NCI-H146 (cell line): ENCODE results near the gene CHD5.

Experiments
- DNase-seq: peaks from one replicate; lab custom pipeline; 2025; lab: John Stamatoyannopoulos, UW

The CHD5 gene

GRCh38 chr1:6130596-6130995 lies 49.5 kb downstream of the CHD5 start:
- no peak for DNase-seq

- DNase-seq = no peak
Observed at GRCh38 chr1:6130036-6130435, 50.1 kb downstream of the CHD5 start.

- DNase-seq = no peak
Observed at GRCh38 chr1:6129313-6129712, 50.8 kb downstream of the CHD5 start.

GRCh38 chr1:6128276-6129081 lies 51.6 kb downstream of the CHD5 start:
- DNase-seq = no peak

GRCh38 chr1:6127587-6128163 lies 52.4 kb downstream of the CHD5 start:
- DNase-seq = peak; percentile 69

GRCh38 chr1:6126521-6127067 lies 53.5 kb downstream of the CHD5 start:
- DNase-seq = no peak

GRCh38 chr1:6126028-6126427 lies 54.1 kb downstream of the CHD5 start:
- DNase-seq = no peak

- no peak for DNase-seq
Observed at GRCh38 chr1:6125366-6125765, 54.8 kb downstream of the CHD5 start.

- DNase-seq = no peak
Observed at GRCh38 chr1:6124746-6125365, 55.3 kb downstream of the CHD5 start.

GRCh38 chr1:6124341-6124740 lies 55.8 kb downstream of the CHD5 start:
- DNase-seq = no peak

GRCh38 chr1:6123816-6124215 lies 56.3 kb downstream of the CHD5 start:
- DNase-seq = no peak

- no peak for DNase-seq
Observed at GRCh38 chr1:6123083-6123482, 57.0 kb downstream of the CHD5 start.

- DNase-seq = no peak
Observed at GRCh38 chr1:6121651-6122370, 58.3 kb downstream of the CHD5 start.

- DNase-seq = no peak
Observed at GRCh38 chr1:6121021-6121421, 59.1 kb downstream of the CHD5 start.

GRCh38 chr1:6118415-6118814 lies 61.7 kb downstream of the CHD5 start:
- DNase-seq = no peak

GRCh38 chr1:6117624-6118023 lies 62.5 kb downstream of the CHD5 start:
- DNase-seq = no peak

- DNase-seq = no peak
Observed at GRCh38 chr1:6117064-6117463, 63.1 kb downstream of the CHD5 start.

- DNase-seq = no peak
Observed at GRCh38 chr1:6116137-6116536, 64.0 kb downstream of the CHD5 start.

GRCh38 chr1:6113745-6114144 lies 66.4 kb downstream of the CHD5 start:
- DNase-seq = no peak

GRCh38 chr1:6113116-6113515 lies 67.0 kb downstream of the CHD5 start:
- no peak for DNase-seq

- no peak for DNase-seq
Observed at GRCh38 chr1:6112690-6113005, 67.5 kb downstream of the CHD5 start.

- DNase-seq = no peak
Observed at GRCh38 chr1:6111991-6112689, 68.0 kb downstream of the CHD5 start.
